HPDE6-E6E7 (cell line): ENCODE measurements around the gene HMGN4.

Source experiments
- DNase-seq: peaks from one replicate; pipeline ENCODE4 v3.0.0; 2011; ENCODE audit warnings: missing footprints; ENCODE audit errors: extremely low spot score

The HMGN4 gene

DNA sequence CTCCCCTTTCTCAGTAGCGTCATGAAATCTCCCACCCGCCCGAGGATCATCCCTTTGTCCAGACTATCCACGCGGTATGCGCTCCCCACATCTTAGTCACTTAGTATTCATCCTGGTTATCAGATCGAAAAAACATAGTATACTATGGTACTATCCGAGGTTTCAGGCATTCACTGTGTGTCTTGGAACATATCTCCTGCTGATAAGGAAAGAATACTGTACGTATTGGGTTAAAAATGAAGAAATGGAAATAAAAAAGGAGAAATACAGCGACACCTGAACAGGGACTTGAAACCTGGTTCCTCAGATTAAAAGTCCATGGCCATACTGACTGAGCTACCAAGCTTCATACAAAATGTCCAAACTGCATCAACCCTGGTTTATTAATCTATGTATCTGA is 14.0 kb downstream of the HMGN4 start:
- no peak for DNase-seq

DNA sequence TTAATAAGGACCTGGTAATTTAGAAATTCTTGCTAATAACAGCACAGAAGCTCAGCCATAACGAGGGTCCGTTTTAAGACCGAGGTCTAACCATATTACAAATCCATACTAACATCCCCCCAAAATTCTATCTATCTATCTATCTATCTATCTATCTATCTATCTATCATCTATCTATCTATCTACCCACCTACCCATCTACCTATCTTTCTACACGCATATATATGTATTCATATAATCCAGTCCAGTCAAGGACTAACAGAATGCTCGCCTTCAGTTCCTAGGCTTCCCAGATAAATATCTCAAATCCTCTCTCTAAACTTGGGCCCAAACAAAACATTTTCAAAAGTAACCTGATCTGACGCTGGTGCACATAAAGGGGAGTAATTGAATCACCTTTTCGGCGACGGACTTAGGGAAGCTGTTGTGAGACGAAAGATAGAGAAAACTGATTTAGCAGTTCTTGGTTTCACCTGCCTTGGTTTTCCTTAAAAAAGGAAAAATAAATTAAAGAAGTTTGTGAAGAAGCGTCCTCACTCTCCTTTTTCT is 14.5 kb downstream of the HMGN4 start:
- DNase-seq, result no peak

DNA sequence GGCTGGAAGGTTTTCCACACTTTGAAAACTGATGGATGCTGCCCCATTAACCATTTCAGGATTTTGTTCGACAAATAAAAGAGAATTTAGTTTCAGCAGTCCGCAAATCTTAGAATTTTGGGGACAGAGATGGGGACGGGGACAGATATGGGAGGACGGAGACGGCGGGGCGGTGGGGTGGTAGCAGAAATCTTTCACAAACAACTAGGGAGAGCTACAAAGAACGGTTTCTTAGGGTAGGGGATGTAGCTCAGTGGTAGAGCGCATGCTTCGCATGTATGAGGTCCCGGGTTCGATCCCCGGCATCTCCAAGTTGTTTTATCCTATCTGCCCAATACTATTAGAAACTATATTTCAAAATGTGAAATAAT is 15.1 kb downstream of the HMGN4 start:
- DNase-seq, result no peak

DNA sequence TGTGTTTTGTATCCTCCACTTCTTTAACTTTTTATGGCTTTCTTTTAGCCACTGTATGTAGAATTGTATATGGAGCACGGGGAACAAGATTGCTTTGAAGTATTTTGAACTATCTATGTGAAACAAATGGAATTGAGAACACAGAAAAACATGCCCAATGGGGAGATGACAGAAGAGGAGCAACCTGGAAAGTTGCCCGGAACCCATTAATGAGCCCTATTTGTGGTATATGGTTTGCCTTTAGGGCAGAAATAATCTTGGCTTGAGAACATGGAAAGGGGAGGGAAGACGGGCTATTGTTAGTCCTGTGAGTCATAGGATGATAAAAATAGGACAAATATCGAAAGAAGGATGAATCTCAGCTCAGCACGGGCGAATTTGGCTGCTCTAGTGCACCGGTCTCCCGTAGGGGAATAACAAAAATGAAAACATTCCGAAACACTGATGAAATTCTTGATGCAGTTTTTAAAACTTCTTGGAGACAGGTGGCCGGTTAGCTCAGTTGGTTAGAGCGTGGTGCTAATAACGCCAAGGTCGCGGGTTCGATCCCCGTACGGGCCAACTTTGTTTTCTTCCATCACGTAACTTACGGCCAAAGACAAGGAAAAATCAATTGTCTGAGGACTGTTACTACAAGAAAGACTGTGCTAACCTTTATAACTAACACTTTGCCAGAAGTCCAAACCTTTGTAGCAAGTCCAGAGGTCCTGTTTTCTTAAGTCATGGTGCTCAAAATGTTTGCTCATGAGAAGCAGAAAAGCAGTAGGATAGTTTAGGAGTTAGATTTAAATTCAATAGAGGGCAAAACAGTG is 15.7 kb downstream of the HMGN4 start:
- DNase-seq, result no peak

DNA sequence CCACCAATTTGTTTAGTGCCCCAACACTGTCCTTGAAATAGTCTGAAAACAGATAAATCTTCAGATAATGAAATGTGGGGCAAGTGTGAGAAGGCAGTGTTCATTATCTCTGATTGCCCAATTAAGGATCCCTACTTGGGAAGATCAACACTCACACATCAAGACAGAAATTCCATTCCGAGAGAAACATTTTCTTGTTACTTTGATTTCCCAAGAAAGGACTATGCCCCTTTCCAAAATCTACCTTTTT is 16.2 kb downstream of the HMGN4 start:
- DNase-seq, result no peak

DNA sequence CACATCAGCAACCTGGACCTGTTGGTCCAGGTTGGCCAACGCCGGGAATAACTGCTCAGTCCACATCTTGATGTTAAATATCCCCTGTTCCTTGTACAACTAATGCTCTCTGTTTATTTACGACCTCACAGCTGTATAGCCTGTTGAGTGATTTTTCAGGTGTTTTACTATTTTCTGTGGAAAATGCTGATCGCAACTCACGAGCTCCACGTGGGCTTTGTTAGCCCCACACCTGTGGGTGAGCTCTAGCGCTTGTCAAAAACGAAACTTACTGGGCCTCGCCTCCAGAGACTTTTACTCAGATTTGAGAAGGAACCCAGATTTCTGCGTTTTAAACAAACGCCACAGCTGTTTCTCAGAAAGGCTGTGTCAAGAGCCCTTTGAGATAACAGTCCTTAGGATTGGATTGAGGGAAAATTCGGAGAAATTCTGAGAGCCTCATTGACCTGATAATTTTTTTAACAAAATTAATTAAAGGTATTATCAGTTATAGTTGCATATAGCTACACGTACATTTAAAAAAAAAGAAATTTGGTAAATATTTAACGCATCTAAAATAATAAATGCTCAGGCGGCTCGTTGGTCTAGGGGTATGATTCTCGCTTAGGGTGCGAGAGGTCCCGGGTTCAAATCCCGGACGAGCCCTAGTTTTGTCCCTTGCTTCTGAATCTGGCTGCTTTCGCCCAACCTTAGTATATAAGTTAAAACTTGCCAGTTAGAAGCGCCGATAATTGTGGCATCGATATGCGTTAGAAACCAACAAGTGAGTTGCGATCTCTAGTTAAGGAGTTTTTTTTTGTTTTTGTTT is 16.7 kb downstream of the HMGN4 start:
- no peak for DNase-seq

DNA sequence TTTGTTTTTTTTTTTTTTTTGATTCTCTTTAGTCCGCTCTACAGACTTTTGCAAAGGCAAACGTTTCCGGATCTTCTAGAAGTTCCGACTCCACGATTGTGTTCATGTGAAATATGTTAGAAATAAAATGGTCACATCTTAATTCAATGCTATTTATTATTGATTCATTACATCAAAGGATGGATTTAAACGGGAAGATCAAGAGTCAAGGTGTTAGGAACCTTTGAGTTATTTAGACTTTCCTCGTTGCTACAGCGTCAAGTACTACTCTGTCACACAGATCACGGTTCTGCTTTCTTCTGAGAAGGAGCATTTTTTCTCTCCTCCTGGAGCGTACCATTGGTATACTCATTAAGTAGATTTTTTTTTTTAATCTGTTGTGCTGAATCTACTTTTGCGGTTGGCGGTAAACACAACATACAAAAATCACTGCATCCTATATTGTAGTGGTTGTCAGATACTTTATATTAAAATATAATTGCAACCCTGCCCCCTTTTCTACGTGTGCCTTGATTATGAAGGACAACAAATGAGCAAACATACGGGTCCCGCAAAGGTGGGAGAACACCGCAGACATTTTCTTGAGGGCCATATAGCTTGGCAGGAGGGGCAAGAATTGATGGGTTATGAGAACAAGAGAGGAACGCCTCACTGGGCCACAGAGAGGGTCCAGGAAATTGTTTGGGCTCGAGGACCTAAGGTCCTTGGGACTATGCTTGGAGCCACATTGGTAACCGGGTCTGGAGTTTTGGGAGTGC is 17.5 kb downstream of the HMGN4 start:
- DNase-seq, result no peak

DNA sequence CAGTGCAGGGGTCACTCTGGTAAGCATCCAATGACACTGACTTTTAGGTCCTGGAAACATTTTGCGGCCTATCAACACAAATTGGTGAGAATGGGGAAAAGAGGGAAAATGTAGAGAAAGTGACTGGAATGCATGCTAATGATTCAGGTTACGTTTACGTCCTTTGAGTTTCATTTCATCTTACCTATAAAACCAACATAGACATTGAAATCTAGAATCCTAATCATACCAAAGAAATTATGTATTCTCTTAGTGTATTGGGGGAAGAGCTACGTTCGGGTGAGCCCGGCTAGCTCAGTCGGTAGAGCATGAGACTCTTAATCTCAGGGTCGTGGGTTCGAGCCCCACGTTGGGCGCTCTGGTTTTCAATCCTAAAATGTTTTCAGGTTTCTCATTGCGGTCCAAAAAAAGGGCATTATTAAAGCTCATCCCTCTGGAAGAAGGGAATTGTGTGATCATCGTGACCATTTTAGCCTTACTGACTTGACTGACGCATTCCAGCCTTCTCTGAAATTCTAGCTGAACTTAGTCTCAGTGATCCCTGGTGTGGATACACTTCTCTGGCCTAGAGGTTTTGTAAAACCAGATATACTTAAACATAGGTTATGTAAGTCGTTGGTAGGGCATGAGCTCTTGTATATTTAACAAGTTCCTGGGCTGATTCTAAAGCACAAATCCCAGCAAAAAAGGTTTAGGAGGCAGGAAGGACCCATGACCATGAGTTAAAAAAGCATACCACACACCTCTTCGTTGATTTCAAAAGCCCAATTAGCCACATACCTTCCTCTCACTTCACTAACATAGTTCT is 18.3 kb downstream of the HMGN4 start:
- DNase-seq, result no peak

DNA sequence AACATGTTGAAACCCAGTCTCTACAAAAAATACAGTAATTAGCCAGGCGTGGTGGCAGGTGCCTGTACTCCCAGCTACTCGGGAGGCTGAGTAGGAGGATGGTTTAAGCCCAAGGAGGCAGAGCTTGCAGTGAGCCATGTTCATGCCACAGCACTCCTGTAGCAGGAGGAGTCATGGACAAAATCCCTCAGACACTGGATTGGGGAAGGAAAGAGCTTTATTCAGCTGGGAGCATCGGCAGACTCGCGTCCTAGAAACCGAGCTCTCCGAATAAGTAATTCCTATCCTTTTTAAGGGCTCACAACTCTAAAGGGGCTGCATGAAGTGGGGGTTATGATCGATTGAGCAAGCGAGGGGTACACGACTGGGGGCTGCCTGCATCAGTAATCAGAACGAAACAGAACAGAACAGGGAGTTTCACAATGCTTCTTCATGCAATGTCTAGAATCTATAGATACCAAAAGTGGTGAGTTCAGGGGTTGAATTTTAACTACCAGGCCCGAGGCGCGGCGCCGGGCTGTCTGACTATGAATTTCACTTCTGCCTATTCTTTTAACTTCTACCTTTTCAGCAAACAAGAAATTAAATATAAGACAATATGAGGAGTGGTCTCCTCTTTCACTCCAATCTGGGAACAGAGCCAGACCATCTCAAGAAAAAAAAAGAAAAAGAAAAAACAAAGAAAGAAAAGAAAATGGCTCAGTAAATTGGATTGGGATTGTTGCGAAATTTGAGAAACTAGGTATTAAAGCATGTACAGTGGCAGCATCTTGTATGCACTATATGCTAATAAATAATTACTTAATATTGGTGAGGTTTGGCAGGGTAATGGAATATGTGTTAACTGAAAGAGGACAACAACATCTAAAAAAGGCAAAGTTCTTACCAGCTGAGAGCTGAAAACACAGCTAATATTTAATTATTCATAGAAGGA is 23.6 kb downstream of the HMGN4 start:
- DNase-seq, result no peak

DNA sequence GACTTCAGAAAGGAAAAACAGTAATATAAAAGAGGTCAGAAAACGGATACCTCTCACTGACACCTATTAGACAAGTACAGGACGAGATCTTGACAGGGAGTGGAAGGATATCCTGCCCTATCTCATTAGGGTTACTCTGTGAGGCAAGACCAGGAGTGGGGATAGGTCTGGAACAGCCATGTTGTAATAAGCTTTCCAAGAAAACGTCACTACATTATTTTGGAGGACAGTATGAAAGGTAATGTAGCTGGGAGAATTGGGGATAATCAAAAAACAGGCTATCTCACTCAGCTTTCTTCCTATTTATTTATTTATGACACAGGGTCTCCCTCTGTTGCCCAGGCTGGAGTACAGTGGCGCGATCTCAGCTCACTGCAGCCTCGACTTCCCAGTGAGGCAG is 25.3 kb downstream of the HMGN4 start:
- no peak for DNase-seq

DNA sequence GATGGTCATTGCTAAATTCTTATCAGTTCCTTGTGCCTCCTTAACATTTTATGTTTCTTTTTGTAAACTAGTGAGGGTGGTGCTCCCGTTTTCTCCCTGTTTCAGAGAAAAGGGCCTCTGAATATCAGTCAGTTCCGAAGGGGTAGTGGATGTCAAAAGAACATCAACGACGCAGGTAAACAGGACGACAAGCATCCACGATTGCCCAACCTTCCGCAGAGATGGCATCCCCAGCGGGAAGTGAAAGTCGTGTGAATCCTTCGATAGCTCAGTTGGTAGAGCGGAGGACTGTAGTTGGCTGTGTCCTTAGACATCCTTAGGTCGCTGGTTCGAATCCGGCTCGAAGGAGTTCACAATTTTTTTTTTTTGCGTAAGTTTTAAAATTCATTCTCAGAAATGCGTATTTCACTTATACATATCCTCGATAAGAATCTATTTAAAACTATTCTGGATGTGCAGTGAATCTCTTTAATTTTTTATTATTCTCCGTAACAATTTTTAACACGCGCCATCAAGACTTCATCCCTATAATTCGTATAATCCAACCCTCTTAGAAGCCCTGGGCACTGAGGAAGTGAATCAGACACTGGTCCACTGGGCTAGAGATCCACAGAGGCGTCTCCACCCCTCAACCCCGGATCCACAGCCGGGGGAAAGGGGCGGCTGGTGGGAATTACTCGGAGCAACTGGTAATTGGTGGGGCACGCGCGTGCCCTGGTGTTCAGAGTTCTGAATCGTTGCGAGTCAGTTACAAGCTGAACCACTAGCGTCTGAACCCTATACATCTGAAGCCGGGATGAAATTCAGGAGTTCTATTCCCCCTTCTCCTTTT is 30.7 kb downstream of the HMGN4 start:
- DNase-seq, result no peak

DNA sequence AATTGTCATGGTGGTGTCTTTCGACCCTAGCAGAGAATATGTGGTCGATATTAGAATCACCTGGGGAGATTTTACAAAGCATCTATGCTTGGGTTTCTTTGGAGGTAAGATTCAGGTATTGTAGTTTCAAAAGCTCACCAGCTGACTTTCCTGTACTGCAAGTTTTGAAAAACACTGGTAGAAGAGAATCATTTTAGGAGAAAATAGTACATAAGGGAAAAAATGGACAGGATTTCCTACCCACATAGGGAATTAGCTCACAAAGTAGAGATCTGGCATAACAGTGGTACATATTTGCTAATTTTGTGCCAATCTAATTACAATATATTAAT is 31.2 kb downstream of the HMGN4 start:
- no peak for DNase-seq

DNA sequence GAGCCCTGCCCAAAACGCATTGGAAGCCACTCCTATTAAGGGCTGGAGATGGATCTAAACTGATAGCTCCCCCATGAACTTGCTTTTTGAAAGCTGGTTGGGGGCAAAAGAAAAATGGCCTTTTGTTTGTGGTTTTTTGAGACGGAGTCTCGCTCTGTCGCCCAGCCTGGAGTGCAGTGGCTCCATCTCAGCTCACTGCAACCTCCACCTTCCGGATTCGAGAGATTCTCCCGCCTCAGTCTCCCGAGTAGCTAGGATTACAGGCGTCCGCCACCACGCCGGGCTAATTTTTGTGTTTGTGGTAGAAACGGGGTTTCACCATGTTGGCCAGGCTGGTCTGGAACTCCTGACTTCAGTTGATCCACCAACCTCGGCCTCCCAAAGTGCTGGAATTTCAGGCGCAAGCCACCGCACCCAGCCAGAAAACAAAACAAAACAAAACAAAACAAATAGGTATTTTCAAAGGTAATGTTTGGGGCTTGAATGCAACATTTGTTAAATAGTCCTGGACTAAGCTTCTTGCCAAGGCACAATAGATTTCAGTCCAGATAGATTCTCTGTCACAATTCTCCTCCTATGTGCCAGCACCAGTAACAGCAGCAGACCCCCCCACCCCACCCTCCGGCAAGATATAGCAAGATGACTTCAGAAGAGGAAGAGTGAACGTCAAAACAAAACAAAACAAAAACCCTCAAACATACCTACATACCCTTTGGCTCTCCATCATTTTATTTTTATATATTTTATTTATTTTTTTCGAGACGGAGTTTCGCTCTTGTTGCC is 32.1 kb downstream of the HMGN4 start:
- no peak for DNase-seq

DNA sequence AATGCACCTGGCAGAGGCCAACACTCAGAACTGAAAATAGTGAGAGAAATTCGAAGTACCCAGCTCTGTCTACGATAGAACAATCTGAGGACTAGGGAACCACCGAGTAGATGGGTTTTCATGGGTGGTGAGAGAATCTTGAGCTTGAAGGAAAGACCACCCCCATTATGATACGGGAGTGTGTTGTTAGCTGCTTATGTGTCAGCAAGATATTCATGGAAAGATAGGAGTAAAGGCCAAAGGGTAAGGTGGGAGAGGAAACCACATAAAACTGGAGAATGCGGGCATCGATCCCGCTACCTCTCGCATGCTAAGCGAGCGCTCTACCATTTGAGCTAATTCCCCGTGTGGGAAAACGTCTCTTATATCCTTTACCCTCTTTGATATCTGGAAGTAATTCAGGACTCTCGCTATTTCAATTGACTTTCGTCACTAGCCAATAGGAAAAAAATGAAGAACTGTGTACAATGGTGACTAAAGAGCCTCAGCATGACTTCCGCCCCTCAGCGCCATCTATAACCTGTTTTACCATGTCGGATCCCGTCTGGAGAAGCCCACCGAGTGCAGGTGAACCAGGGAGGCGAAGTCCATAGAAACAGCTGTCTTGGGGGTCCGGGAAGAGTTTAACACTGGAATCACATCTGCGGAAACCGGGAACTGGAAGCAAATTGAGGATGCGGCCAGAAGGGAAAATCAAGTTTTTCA is 33.6 kb downstream of the HMGN4 start:
- no peak for DNase-seq

DNA sequence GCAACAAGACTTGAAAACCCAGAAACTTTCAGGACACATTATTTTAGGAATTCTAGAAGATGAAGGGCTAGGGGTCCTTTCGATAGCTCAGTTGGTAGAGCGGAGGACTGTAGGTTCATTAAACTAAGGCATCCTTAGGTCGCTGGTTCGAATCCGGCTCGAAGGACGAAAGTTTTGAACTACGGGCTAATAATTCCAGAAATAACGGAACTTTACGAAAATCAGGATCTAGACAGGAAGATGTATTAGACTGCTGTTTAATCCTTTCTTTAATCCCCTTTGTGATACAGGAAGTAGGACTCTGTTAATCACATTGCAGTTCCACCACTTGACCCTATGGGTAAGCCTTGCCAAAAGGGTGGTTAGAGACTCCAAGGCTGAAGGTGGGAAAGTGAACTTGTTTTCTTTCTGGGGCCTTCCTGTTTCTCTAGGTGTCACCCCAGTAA is 37.4 kb downstream of the HMGN4 start:
- DNase-seq, result no peak

DNA sequence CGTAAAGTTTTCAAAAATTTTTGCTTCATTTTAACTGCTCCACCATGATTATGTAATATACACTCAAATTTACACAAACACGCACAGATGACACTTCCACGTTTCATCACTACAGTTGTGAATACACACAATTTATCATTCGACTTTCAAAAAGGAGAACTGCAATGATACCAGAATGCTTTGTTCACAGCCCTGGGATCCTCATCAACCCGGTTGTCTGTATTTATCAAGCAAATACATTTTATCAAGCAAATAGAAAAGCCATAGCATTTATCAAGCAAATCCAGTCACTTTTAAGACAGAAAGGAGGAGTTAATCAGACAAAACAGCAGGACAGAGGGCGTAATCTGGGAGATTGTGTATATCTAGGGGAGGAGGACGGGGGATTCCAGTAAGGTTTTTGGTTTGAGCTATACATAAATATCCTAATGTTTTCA is 38.3 kb downstream of the HMGN4 start:
- no peak for DNase-seq

DNA sequence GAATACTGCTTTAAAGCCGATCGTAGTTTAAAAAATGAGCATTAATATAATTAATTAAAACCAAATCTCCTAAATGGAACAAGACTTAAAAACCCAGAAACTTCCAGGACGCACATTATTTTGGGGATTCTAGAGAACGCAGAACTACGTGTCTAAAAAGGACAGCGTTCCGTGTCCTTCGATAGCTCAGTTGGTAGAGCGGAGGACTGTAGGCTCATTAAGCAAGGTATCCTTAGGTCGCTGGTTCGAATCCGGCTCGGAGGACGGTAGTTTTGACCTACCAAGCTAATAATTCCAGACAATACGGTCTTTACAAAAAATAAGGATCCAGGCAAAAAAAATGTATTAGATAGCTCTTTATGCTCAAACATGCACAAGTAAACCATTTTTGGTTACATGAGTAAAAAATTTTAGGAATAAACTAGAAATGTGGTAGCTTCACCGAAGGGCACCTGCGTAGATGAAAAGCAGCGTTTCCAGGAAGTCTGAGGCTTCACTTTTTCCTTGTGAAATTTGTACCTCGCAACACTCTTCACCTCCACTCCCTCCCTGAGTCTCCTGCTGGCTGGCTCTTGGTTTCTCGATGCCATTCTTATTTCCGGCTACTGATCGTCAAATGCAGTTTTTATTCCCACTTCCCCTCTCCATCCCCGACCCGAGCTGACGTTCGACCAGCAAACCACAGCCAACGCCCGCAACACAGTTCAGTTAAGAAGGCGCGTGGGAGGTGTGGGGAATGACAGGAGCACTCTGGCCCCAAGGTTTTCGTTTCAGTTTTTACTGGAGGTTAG is 39.0 kb downstream of the HMGN4 start:
- DNase-seq, result no peak

DNA sequence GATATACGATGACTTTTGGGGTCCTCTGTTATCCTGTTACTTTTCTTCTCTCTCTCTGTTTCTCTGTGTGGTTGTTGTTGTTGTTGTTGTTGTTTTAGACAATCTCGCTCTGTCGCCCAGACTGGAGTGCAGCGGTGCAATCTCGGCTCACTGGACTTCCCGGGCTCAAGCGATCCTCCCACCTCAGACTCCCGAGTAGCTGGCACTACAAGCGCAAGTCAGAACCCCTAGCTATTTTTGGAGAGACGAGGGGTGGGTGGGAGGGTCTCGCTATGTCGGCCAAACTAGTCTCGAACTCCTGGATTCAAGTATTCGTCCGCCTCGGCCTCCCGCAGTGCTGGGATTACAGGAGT is 39.5 kb downstream of the HMGN4 start:
- no peak for DNase-seq
